Measurements from ENCODE around the gene ZNF207. TPM values are rescaled to one million over a fixed set of nuclear protein-coding genes. Genes with fewer than 3 reads are reported as not detected.

The ZNF207 gene
- total RNA-seq, 1 experiment from 2014 or later, result 84.6 TPM

DNA sequence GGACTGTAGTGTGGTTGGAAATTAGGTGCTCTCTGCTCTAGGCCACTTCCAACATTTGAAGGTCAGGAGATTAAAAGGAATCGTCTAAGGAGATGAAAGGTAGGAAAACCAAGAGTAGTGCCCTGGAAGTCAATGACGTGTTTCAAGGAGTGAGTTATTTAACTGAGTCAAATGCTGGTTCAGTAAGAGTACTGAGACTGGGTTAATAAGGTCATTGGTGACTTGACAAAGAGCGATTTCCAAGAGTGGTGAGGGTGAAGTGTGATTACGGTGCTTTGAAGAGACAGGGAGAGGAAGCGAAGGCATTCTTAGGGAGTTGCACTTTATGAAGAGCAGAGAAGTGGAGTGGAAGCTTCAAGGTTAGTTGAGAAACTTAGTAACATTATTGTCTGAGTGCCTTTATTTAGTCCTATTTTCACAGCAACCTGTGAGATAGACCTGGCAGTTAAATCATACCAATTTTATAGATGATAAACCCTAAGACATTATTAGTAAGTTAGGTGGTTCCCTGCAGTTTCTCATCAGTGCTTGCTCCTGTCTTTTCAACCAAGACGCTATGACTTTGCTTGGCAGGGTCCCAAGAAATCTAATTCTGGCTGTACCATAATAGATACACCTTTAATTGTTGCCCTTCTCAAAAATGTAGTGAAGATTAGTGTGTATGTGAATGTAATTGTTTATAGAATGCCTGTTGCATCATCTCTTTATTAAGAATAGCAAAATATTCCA, 5.9 kb downstream of the ZNF207 start:
- intact Hi-C loops (cut with micrococcal nuclease), result no loop called here
- H4K20me1 ChIP-seq (ENCODE audit: low read length), result peaks cover 63% of the 10 kb centered on the region
- CTCF ChIA-PET, result no interaction called here
- no peak for DNase-seq
- POLR2A ChIA-PET (ENCODE audit: unreplicated experiment), result no interaction called here
- peaks cover 12% of the 10 kb centered on the region; the same call in 1 of the 2 replicates for H3K4me1 ChIP-seq (ENCODE audit: insufficient read depth, low read length)
- no peak overlapping the region for H3K4me3 ChIP-seq (ENCODE audit: low read length)
- no peak for ATAC-seq
- H3K27ac ChIP-seq (ENCODE audit: low read length), result no peak overlapping the region
- H3K9ac ChIP-seq (ENCODE audit: low read length), result no peak overlapping the region
- H2AFZ ChIP-seq (ENCODE audit: low read length), result no peak overlapping the region
- H3K36me3 ChIP-seq (ENCODE audit: low read depth, low read length), result peaks cover 64% of the 10 kb centered on the region
- no TSS peak for BruUV-seq (replicated peaks)
- H3K9me3 ChIP-seq (ENCODE audit: low read length), result no peaks in the 10 kb centered on the region
- no peaks in the 10 kb centered on the region for H3K27me3 ChIP-seq (ENCODE audit: low read length)
- no peak overlapping the region for H3K4me2 ChIP-seq (ENCODE audit: low read length)
- peaks cover 91% of the 10 kb centered on the region for H3K79me2 ChIP-seq (ENCODE audit: low read length)
- TF ChIP-seq, protein P1, sequence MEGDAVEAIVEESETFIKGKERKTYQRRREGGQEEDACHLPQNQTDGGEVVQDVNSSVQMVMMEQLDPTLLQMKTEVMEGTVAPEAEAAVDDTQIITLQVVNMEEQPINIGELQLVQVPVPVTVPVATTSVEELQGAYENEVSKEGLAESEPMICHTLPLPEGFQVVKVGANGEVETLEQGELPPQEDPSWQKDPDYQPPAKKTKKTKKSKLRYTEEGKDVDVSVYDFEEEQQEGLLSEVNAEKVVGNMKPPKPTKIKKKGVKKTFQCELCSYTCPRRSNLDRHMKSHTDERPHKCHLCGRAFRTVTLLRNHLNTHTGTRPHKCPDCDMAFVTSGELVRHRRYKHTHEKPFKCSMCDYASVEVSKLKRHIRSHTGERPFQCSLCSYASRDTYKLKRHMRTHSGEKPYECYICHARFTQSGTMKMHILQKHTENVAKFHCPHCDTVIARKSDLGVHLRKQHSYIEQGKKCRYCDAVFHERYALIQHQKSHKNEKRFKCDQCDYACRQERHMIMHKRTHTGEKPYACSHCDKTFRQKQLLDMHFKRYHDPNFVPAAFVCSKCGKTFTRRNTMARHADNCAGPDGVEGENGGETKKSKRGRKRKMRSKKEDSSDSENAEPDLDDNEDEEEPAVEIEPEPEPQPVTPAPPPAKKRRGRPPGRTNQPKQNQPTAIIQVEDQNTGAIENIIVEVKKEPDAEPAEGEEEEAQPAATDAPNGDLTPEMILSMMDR (conservative IDR thresholded peaks at IDR 0.05; ENCODE audit: low read depth, low read length), result no peak
- TF ChIP-seq EZH2 (IDR thresholded peaks at IDR 0.05; ENCODE audit: low read length, unreplicated experiment), result no peak
- TF ChIP-seq EZH2phosphoT487 (IDR thresholded peaks at IDR 0.05; ENCODE audit: borderline replicate concordance, low read length), result no peak
- no peaks in the 10 kb centered on the region for H3K9me2 ChIP-seq (replicated peaks; ENCODE audit: low read length)
- H3F3A ChIP-seq (ENCODE audit: low read length, unreplicated experiment), result no peaks in the 10 kb centered on the region

DNA sequence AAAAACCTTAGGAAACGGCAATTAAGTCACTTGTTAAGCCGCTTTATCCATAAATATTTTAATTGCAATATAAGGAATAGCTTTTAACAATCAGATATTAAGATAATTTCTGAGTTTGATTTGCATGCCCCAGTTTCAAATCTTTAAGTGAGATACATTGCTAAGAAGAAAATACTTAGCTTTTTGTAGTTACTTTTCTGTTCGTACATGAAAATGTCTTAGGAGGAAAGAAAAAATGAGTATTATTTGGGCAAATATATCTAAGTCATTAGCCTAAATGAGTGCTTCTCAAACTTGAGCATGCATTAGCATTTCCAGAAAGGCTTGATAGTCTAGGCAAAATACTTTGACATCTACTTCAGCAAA, 6.4 kb downstream of the ZNF207 start:
- H4K20me1 ChIP-seq (ENCODE audit: low read length), result peaks cover 63% of the 10 kb centered on the region
- H3K27ac ChIP-seq (ENCODE audit: low read length), result no peak overlapping the region
- H3K36me3 ChIP-seq (ENCODE audit: low read depth, low read length), result peaks cover 70% of the 10 kb centered on the region
- H3F3A ChIP-seq (ENCODE audit: low read length, unreplicated experiment), result no peaks in the 10 kb centered on the region
- intact Hi-C loops (cut with micrococcal nuclease), result no loop called here
- ATAC-seq, result no peak
- no peak overlapping the region for H2AFZ ChIP-seq (ENCODE audit: low read length)
- no peaks in the 10 kb centered on the region for H3K9me2 ChIP-seq (replicated peaks; ENCODE audit: low read length)
- POLR2A ChIA-PET (ENCODE audit: unreplicated experiment), result no interaction called here
- H3K4me2 ChIP-seq (ENCODE audit: low read length), result no peak overlapping the region
- H3K27me3 ChIP-seq (ENCODE audit: low read length), result no peaks in the 10 kb centered on the region
- DNase-seq, result no peak
- no peaks in the 10 kb centered on the region for H3K9me3 ChIP-seq (ENCODE audit: low read length)
- BruUV-seq (replicated peaks), result no TSS peak
- CTCF ChIA-PET, result no interaction called here
- H3K4me1 ChIP-seq (ENCODE audit: insufficient read depth, low read length), result peaks cover 12% of the 10 kb centered on the region; the same call in 1 of the 2 replicates
- no peak overlapping the region for H3K4me3 ChIP-seq (ENCODE audit: low read length)
- H3K9ac ChIP-seq (ENCODE audit: low read length), result no peak overlapping the region
- H3K79me2 ChIP-seq (ENCODE audit: low read length), result peaks cover 91% of the 10 kb centered on the region
- TF ChIP-seq EZH2phosphoT487 (IDR thresholded peaks at IDR 0.05; ENCODE audit: borderline replicate concordance, low read length) (no peak), EZH2 (IDR thresholded peaks at IDR 0.05; ENCODE audit: low read length, unreplicated experiment) (no peak)
- TF ChIP-seq, protein P1 (conservative IDR thresholded peaks at IDR 0.05; ENCODE audit: low read depth, low read length), result no peak

DNA sequence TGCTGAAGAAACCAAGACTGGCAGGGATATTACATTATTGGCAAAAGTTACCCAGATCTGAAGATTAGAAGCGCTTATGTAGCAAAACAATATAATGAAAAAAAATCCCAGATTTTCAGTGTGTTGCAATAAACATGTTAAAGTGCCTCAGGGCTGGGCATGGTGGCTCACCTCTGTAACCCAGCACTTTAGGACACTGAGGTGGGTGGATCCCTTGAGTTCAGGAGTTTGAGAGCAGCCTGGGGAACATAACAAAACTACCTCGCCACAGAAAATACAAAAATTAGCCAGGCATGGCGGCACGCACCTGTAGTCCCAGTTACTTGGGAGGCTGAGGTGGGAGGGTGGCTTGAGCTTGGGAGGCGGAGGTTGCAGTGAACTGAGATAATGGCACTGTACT, 6.8 kb downstream of the ZNF207 start:
- Histone ChIP-seq H3F3A (ENCODE audit: low read length, unreplicated experiment) (no peaks in the 10 kb centered on the region), H3K36me3 (ENCODE audit: low read depth, low read length) (peaks cover 70% of the 10 kb centered on the region), H3K79me2 (ENCODE audit: low read length) (peaks cover 90% of the 10 kb centered on the region), H3K9me3 (ENCODE audit: low read length) (no peaks in the 10 kb centered on the region), H3K9ac (ENCODE audit: low read length) (no peak overlapping the region), H3K4me2 (ENCODE audit: low read length) (no peak overlapping the region), H2AFZ (ENCODE audit: low read length) (no peak overlapping the region), H3K27ac (ENCODE audit: low read length) (no peak overlapping the region), H3K9me2 (replicated peaks; ENCODE audit: low read length) (no peaks in the 10 kb centered on the region), H3K4me3 (ENCODE audit: low read length) (no peak overlapping the region), H4K20me1 (ENCODE audit: low read length) (peaks cover 63% of the 10 kb centered on the region), H3K4me1 (ENCODE audit: insufficient read depth, low read length) (peaks cover 12% of the 10 kb centered on the region; the same call in 1 of the 2 replicates), H3K27me3 (ENCODE audit: low read length) (no peaks in the 10 kb centered on the region)
- BruUV-seq (replicated peaks), result no TSS peak
- intact Hi-C loops (cut with micrococcal nuclease), result no loop called here
- no peak for ATAC-seq
- CTCF ChIA-PET, result no interaction called here
- POLR2A ChIA-PET (ENCODE audit: unreplicated experiment), result no interaction called here
- TF ChIP-seq, protein P1 (conservative IDR thresholded peaks at IDR 0.05; ENCODE audit: low read depth, low read length), result no peak
- TF ChIP-seq EZH2phosphoT487 (IDR thresholded peaks at IDR 0.05; ENCODE audit: borderline replicate concordance, low read length), result no peak
- TF ChIP-seq EZH2 (IDR thresholded peaks at IDR 0.05; ENCODE audit: low read length, unreplicated experiment), result no peak
- DNase-seq, result no peak
